Lower leg skin (tissue), 3 donors: ENCODE measurements around the gene BTBD18.

ENCODE experiments used
- CTCF ChIP-seq, 3 donors: fragments of 450-650 bp; IDR thresholded peaks; one replicate each; pipeline ENCODE4 v1.5.1; 2016; ENCODE audit warnings: antibody characterized with exemption in 3 of 3, mild to moderate bottlenecking in 3 of 3, moderate library complexity in 2 of 3
- POLR2A ChIP-seq, 2 donors: fragments of 450-650 bp; IDR thresholded peaks; one replicate each; pipeline ENCODE4 v1.6.1; 2016 to 2017; ENCODE audit warnings: antibody characterized with exemption in 2 of 2, mild to moderate bottlenecking in 1 of 2, moderate library complexity in 1 of 2

DNA sequence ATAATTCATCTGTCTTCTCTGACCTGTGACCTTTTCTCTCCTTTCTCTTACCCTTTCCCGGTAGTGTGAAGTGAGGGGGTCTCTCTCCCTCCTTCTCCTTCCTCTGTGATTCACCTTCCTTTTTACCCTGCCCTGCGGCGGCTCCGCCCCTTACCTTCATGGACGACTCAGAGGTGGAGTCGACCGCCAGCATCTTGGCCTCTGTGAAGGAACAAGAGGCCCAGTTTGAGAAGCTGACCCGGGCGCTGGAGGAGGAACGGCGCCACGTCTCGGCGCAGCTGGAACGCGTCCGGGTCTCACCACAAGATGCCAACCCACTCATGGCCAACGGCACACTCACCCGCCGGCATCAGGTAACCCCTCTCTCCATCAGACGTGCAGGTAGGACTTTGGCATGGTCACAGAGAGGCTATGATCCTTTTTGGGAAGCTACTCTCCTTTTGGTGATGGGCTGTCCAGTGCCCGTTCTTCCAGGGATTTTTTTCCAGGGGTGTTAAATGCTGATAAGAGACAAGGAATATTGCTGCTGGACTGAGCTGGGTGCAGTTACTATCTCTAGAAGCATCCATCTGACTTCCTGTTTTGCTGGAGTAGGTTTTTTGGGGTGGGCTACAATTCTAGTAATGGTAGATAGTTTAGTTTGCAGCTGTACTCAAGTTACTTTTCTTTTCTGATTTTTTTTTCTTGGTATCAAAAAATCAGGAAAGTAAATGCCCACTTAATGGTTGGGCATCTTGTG, 39.9 kb upstream of the BTBD18 start:
- TF ChIP-seq CTCF (IDR thresholded peaks at IDR 0.05) (no peak), POLR2A (IDR thresholded peaks at IDR 0.05) (no peak)
